LNCaP clone FGC (cell line): ENCODE results near the gene KSR2.

Source experiments
- DNase-seq: peaks from one replicate; pipeline ENCODE4 v3.0.0-alpha.2; 2011; ENCODE audit warnings: low read depth
- H3K4me3 ChIP-seq: 2 replicates; pipeline ENCODE4 v1.5.1; 2011; ENCODE audit warnings: mild to moderate bottlenecking, low read depth, low read length, control low read depth
- TF ChIP-seq, protein P1 (sequence below): IDR thresholded peaks from 2 replicates; pipeline ENCODE4 v1.5.1; 2012; ENCODE audit warnings: mild to moderate bottlenecking; ENCODE audit not compliant: control insufficient read depth, insufficient read depth; ENCODE audit errors: extremely low read depth

KSR2 gene

GRCh38 chr12:117533687-117534086 is 435.1 kb downstream of the KSR2 start:
- TF ChIP-seq, protein P1, sequence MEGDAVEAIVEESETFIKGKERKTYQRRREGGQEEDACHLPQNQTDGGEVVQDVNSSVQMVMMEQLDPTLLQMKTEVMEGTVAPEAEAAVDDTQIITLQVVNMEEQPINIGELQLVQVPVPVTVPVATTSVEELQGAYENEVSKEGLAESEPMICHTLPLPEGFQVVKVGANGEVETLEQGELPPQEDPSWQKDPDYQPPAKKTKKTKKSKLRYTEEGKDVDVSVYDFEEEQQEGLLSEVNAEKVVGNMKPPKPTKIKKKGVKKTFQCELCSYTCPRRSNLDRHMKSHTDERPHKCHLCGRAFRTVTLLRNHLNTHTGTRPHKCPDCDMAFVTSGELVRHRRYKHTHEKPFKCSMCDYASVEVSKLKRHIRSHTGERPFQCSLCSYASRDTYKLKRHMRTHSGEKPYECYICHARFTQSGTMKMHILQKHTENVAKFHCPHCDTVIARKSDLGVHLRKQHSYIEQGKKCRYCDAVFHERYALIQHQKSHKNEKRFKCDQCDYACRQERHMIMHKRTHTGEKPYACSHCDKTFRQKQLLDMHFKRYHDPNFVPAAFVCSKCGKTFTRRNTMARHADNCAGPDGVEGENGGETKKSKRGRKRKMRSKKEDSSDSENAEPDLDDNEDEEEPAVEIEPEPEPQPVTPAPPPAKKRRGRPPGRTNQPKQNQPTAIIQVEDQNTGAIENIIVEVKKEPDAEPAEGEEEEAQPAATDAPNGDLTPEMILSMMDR: no peak
- no peak overlapping the region for H3K4me3 ChIP-seq

GRCh38 chr12:117530796-117531195 is 438.0 kb downstream of the KSR2 start:
- no peak for DNase-seq
- no peak overlapping the region for H3K4me3 ChIP-seq
- TF ChIP-seq, protein P1: no peak

More at GRCh38 chr12:117533687-117534086, 435.1 kb downstream of the KSR2 start:
- no peak for DNase-seq

GRCh38 chr12:117528538-117528937 is 440.3 kb downstream of the KSR2 start:
- TF ChIP-seq, protein P1: no peak
- no peak overlapping the region for H3K4me3 ChIP-seq
- DNase-seq: no peak

- TF ChIP-seq, protein P1: no peak
- peak; percentile 62 for DNase-seq
These were observed 441.3 kb downstream of the KSR2 start for GRCh38 chr12:117527479-117527855.

DNA sequence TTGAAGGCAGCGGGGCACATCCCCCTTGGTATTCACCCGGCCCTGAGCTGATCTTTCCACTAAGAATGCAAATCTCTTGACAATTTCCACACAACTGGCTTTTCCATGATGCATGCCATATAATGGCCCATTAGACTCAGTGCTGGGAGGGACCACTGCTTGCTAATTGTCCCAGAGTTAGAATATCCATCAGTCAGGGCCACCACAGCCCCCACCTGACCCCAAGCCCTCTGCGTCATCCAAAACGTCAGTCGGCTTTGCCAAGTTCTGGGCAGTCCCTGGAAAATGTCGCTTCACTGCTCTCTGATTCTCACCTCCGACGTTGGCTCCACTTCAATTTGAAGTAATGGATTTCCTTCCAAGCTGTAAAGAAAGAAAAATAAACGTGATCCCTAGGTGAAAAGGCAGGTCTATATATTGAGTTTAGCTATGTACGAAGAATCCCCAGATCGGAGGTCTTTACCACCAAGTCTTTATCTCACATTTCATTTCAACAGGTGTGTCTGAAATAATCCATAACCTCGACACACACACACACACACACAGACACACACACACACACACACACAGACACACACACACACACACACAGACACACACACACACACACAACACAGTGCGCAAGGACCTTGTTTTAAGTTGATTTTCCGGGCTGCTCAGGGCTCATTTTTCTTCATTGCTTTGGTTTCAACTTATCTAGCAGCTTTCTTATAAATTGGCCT is 441.9 kb downstream of the KSR2 start:
- DNase-seq: no peak
- H3K4me3 ChIP-seq: no peak overlapping the region
- TF ChIP-seq, protein P1: no peak

More at GRCh38 chr12:117527479-117527855, 441.3 kb downstream of the KSR2 start:
- no peak overlapping the region for H3K4me3 ChIP-seq

GRCh38 chr12:117525766-117526165 is 443.0 kb downstream of the KSR2 start:
- DNase-seq: no peak
- TF ChIP-seq, protein P1: no peak
- H3K4me3 ChIP-seq: no peak overlapping the region

GRCh38 chr12:117524806-117525205 is 444.0 kb downstream of the KSR2 start:
- H3K4me3 ChIP-seq: no peak overlapping the region
- DNase-seq: no peak
- TF ChIP-seq, protein P1: no peak
